ENCODE results near the gene CDH4. TPM values are rescaled to one million over a fixed set of nuclear protein-coding genes. Genes with fewer than 3 reads are reported as not detected.

CDH4 gene
- total RNA-seq, 1 experiment from 2014 or later, result 5.3 TPM

DNA sequence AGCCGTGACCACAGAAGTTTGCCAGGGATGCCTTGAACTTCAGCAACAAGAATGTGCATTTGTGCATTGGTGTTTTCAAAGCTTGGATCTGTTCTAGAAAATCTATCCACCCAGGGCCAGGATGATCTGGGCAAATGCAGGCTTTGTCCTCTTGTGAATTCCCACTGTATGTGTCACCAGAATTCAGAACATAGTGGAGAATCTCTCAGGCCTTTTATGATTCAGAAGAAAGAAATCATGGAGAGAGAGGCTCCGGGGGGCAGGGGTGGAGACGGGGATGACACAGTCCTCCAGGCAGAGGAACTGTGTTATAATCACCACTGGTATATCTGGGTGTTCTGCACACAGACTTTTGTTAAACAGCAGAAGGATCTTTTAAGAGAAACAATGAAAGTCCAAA lies 304.1 kb downstream of the CDH4 start:
- Mint-ChIP-seq H3K4me3 (no peak overlapping the region), H3K9me3 (peaks cover 31% of the 10 kb centered on the region), H3K27ac (no peak overlapping the region), H3K4me1 (peaks cover 16% of the 10 kb centered on the region), H3K36me3 (peaks cover 16% of the 10 kb centered on the region), H3K27me3 (ENCODE audit: low read depth) (peaks cover 40% of the 10 kb centered on the region)
- DNase-seq (ENCODE audit: low spot score) (no peak), ATAC-seq (no peak)
- ChIA-PET CTCF (no interaction called here), POLR2A (no interaction called here)
- TF ChIP-seq, protein P1, sequence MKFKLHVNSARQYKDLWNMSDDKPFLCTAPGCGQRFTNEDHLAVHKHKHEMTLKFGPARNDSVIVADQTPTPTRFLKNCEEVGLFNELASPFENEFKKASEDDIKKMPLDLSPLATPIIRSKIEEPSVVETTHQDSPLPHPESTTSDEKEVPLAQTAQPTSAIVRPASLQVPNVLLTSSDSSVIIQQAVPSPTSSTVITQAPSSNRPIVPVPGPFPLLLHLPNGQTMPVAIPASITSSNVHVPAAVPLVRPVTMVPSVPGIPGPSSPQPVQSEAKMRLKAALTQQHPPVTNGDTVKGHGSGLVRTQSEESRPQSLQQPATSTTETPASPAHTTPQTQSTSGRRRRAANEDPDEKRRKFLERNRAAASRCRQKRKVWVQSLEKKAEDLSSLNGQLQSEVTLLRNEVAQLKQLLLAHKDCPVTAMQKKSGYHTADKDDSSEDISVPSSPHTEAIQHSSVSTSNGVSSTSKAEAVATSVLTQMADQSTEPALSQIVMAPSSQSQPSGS (CRISPR knock-in tag; IDR thresholded peaks at IDR 0.05; ENCODE audit: borderline replicate concordance, low read depth), result no peak
- TF ChIP-seq NR3C1 (CRISPR knock-in tag; conservative IDR thresholded peaks at IDR 0.05; ENCODE audit: low read depth) (no peak), MYBL2 (CRISPR knock-in tag; IDR thresholded peaks at IDR 0.05) (no peak), FOXK1 (CRISPR knock-in tag; IDR thresholded peaks at IDR 0.05) (no peak), NFYB (CRISPR knock-in tag; conservative IDR thresholded peaks at IDR 0.05; ENCODE audit: low read depth) (no peak), KAT7 (CRISPR knock-in tag; IDR thresholded peaks at IDR 0.05; ENCODE audit: borderline replicate concordance) (no peak), GTF2I (CRISPR knock-in tag; conservative IDR thresholded peaks at IDR 0.05) (no peak), NR2C2 (CRISPR knock-in tag; IDR thresholded peaks at IDR 0.05) (no peak), CBFB (CRISPR knock-in tag; IDR thresholded peaks at IDR 0.05; ENCODE audit: low read depth) (no peak), ZNF232 (CRISPR knock-in tag; IDR thresholded peaks at IDR 0.05) (no peak), SMAD3 (CRISPR knock-in tag; IDR thresholded peaks at IDR 0.05; ENCODE audit: borderline replicate concordance) (no peak), MXD4 (CRISPR knock-in tag; IDR thresholded peaks at IDR 0.05; ENCODE audit: borderline replicate concordance) (no peak), TP53 (CRISPR knock-in tag; IDR thresholded peaks at IDR 0.05) (no peak), GABPB1 (CRISPR knock-in tag; IDR thresholded peaks at IDR 0.05) (no peak)
- TF ChIP-seq, protein P2, sequence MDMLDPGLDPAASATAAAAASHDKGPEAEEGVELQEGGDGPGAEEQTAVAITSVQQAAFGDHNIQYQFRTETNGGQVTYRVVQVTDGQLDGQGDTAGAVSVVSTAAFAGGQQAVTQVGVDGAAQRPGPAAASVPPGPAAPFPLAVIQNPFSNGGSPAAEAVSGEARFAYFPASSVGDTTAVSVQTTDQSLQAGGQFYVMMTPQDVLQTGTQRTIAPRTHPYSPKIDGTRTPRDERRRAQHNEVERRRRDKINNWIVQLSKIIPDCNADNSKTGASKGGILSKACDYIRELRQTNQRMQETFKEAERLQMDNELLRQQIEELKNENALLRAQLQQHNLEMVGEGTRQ (CRISPR knock-in tag; IDR thresholded peaks at IDR 0.05), result no peak
- TF ChIP-seq, protein P3, sequence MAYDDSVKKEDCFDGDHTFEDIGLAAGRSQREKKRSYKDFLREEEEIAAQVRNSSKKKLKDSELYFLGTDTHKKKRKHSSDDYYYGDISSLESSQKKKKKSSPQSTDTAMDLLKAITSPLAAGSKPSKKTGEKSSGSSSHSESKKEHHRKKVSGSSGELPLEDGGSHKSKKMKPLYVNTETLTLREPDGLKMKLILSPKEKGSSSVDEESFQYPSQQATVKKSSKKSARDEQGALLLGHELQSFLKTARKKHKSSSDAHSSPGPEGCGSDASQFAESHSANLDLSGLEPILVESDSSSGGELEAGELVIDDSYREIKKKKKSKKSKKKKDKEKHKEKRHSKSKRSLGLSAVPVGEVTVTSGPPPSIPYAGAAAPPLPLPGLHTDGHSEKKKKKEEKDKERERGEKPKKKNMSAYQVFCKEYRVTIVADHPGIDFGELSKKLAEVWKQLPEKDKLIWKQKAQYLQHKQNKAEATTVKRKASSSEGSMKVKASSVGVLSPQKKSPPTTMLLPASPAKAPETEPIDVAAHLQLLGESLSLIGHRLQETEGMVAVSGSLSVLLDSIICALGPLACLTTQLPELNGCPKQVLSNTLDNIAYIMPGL (CRISPR knock-in tag; IDR thresholded peaks at IDR 0.05), result no peak
- TF ChIP-seq, protein P4, sequence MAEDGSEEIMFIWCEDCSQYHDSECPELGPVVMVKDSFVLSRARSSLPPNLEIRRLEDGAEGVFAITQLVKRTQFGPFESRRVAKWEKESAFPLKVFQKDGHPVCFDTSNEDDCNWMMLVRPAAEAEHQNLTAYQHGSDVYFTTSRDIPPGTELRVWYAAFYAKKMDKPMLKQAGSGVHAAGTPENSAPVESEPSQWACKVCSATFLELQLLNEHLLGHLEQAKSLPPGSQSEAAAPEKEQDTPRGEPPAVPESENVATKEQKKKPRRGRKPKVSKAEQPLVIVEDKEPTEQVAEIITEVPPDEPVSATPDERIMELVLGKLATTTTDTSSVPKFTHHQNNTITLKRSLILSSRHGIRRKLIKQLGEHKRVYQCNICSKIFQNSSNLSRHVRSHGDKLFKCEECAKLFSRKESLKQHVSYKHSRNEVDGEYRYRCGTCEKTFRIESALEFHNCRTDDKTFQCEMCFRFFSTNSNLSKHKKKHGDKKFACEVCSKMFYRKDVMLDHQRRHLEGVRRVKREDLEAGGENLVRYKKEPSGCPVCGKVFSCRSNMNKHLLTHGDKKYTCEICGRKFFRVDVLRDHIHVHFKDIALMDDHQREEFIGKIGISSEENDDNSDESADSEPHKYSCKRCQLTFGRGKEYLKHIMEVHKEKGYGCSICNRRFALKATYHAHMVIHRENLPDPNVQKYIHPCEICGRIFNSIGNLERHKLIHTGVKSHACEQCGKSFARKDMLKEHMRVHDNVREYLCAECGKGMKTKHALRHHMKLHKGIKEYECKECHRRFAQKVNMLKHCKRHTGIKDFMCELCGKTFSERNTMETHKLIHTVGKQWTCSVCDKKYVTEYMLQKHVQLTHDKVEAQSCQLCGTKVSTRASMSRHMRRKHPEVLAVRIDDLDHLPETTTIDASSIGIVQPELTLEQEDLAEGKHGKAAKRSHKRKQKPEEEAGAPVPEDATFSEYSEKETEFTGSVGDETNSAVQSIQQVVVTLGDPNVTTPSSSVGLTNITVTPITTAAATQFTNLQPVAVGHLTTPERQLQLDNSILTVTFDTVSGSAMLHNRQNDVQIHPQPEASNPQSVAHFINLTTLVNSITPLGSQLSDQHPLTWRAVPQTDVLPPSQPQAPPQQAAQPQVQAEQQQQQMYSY (CRISPR knock-in tag; IDR thresholded peaks at IDR 0.05), result no peak
- TF ChIP-seq, protein P5, sequence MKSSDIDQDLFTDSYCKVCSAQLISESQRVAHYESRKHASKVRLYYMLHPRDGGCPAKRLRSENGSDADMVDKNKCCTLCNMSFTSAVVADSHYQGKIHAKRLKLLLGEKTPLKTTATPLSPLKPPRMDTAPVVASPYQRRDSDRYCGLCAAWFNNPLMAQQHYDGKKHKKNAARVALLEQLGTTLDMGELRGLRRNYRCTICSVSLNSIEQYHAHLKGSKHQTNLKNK (CRISPR knock-in tag; IDR thresholded peaks at IDR 0.05), result no peak

DNA sequence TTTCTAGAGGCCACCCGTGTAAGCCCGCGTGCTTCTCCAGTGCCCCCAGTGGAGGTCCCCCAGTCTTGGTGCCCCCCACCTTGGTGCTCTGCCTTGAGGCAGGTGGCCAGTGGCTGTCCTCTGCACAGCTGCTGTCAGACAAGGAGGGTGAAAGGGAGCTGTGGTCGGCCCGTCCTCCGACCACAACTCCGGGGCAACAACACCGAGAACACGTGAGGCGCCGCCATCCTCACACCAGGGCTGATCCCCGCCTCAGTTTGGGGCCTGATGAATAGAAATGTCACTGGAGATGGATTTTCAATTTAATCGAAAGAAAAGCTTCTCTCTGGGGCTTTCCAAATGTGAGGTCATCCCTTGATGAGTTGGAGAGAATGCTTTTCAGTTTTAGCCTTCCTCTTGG lies 304.6 kb downstream of the CDH4 start:
- peaks cover 16% of the 10 kb centered on the region for H3K4me1 Mint-ChIP-seq
- POLR2A ChIA-PET, result no interaction called here
- DNase-seq (ENCODE audit: low spot score), result no peak
- TF ChIP-seq GABPB1 (CRISPR knock-in tag; IDR thresholded peaks at IDR 0.05), result no peak
- TF ChIP-seq, protein P6, sequence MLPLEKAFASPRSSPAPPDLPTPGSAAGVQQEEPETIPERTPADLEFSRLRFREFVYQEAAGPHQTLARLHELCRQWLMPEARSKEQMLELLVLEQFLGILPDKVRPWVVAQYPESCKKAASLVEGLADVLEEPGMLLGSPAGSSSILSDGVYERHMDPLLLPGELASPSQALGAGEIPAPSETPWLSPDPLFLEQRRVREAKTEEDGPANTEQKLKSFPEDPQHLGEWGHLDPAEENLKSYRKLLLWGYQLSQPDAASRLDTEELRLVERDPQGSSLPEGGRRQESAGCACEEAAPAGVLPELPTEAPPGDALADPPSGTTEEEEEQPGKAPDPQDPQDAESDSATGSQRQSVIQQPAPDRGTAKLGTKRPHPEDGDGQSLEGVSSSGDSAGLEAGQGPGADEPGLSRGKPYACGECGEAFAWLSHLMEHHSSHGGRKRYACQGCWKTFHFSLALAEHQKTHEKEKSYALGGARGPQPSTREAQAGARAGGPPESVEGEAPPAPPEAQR (CRISPR knock-in tag; IDR thresholded peaks at IDR 0.05), result no peak
- TF ChIP-seq, protein P7, sequence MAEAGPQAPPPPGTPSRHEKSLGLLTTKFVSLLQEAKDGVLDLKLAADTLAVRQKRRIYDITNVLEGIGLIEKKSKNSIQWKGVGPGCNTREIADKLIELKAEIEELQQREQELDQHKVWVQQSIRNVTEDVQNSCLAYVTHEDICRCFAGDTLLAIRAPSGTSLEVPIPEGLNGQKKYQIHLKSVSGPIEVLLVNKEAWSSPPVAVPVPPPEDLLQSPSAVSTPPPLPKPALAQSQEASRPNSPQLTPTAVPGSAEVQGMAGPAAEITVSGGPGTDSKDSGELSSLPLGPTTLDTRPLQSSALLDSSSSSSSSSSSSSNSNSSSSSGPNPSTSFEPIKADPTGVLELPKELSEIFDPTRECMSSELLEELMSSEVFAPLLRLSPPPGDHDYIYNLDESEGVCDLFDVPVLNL (CRISPR knock-in tag; IDR thresholded peaks at IDR 0.05; ENCODE audit: borderline replicate concordance, low read depth), result no peak
- TF ChIP-seq RORB (CRISPR knock-in tag; IDR thresholded peaks at IDR 0.05), result no peak
- no peak for TF ChIP-seq ZBTB21 (CRISPR knock-in tag; IDR thresholded peaks at IDR 0.05; ENCODE audit: borderline replicate concordance)
- no peak for TF ChIP-seq ZNF263 (CRISPR knock-in tag; IDR thresholded peaks at IDR 0.05; ENCODE audit: low read depth)
- TF ChIP-seq NFE2L1 (CRISPR knock-in tag; IDR thresholded peaks at IDR 0.05), result no peak
- TF ChIP-seq SOX15 (CRISPR knock-in tag; IDR thresholded peaks at IDR 0.05), result no peak

More for the DNA sequence above, 304.6 kb downstream of the CDH4 start:
- H3K9me3 Mint-ChIP-seq, result peaks cover 25% of the 10 kb centered on the region
- H3K27me3 Mint-ChIP-seq (ENCODE audit: low read depth), result peaks cover 35% of the 10 kb centered on the region
- CTCF ChIA-PET, result interaction anchor here (0.6 kb wide), 2 partner anchors 42 to 262 kb away, joined by 3 to 4 read pairs; no protein-coding TSS in a partner anchor
- no peak for ATAC-seq
- peaks cover 10% of the 10 kb centered on the region for H3K36me3 Mint-ChIP-seq
- no peak overlapping the region for H3K27ac Mint-ChIP-seq
- no peak overlapping the region for H3K4me3 Mint-ChIP-seq
